Neural cell (in vitro differentiated cells): ENCODE data around the gene EPB41. TPM values are rescaled to one million over a fixed set of nuclear protein-coding genes. Genes with fewer than 3 reads are reported as not detected.

Experiments used
- H2AFZ ChIP-seq: fragments of 200-600, 300-800 bp; sonication (generic), shearing (Covaris generic); 2 replicates; pipeline ENCODE4 v1.6.0; 2014; ENCODE audit warnings: low read depth, mild to moderate bottlenecking, antibody characterized with exemption, low read length, moderate library complexity
- H3F3A ChIP-seq: fragments of 200-600 bp; shearing (Covaris generic); 2 replicates; pipeline ENCODE4 v1.6.1; 2016; ENCODE audit warnings: mild to moderate bottlenecking, moderate library complexity, mixed read lengths, antibody characterized with exemption, low read length; ENCODE audit not compliant: insufficient read depth, poor library complexity, severe bottlenecking
- H3K27ac ChIP-seq: fragments of 200-600, 300-800 bp; sonication (generic), shearing (Covaris generic); 2 replicates; pipeline ENCODE4 v1.5.1; 2014; ENCODE audit warnings: mild to moderate bottlenecking, low read length, moderate library complexity
- H3K27me3 ChIP-seq: fragments of 300-800, 200-600 bp; sonication (generic), shearing (Covaris generic); 2 replicates; pipeline ENCODE4 v1.6.0; 2014; ENCODE audit warnings: mild to moderate bottlenecking, low read depth, low read length, moderate library complexity; ENCODE audit not compliant: insufficient read depth
- H3K36me3 ChIP-seq: fragments of 300-800, 200-600 bp; sonication (generic), shearing (Covaris generic); 2 replicates; pipeline ENCODE4 v1.5.1; 2014; ENCODE audit warnings: mild to moderate bottlenecking, antibody characterized with exemption, low read length, moderate library complexity; ENCODE audit not compliant: insufficient read depth
- H3K4me2 ChIP-seq: fragments of 300-800, 200-600 bp; sonication (generic), shearing (Covaris generic); 2 replicates; pipeline ENCODE4 v1.6.0; 2014; ENCODE audit warnings: mild to moderate bottlenecking, low read length
- H3K4me3 ChIP-seq: fragments of 300-800, 200-600 bp; sonication (generic), shearing (Covaris generic); 2 replicates; pipeline ENCODE4 v1.5.1; 2014; ENCODE audit warnings: mild to moderate bottlenecking, low read length, moderate library complexity
- H3K79me2 ChIP-seq: fragments of 200-600 bp; shearing (Covaris generic); replicated peaks from 2 replicates; pipeline ENCODE4 v1.6.0; 2014; ENCODE audit warnings: mild to moderate bottlenecking, low read length, moderate library complexity; ENCODE audit not compliant: insufficient read depth
- H3K9ac ChIP-seq: fragments of 300-800, 200-600 bp; sonication (generic), shearing (Covaris generic); 2 replicates; pipeline ENCODE4 v1.6.1; 2016; ENCODE audit warnings: mild to moderate bottlenecking, low read length, mixed read lengths
- H3K9me2 ChIP-seq: fragments of 200-600 bp; shearing (Covaris generic); 2 replicates; pipeline ENCODE4 v1.6.1; 2016; ENCODE audit warnings: mild to moderate bottlenecking, low read length, mixed read lengths; ENCODE audit not compliant: insufficient read depth
- H3K9me3 ChIP-seq: fragments of 200-600, 300-800 bp; sonication (generic), shearing (Covaris generic); 2 replicates; pipeline ENCODE4 v1.6.1; 2016; ENCODE audit warnings: mild to moderate bottlenecking, mixed run types, low read length, moderate library complexity, mixed read lengths
- H4K20me1 ChIP-seq: fragments of 200-600 bp; shearing (Covaris generic); 2 replicates; pipeline ENCODE4 v1.6.1; 2016; ENCODE audit warnings: mild to moderate bottlenecking, mixed run types; ENCODE audit not compliant: insufficient read depth
- CTCF ChIP-seq: fragments of 450-650 bp; IDR thresholded peaks from 2 replicates; pipeline ENCODE4 v1.5.1; 2014; ENCODE audit warnings: antibody characterized with exemption, mild to moderate bottlenecking, moderate library complexity; ENCODE audit not compliant: poor library complexity, severe bottlenecking
- EP300 ChIP-seq: fragments of 450-650 bp; conservative IDR thresholded peaks from 2 replicates; pipeline ENCODE4 v1.6.1; 2014; ENCODE audit warnings: antibody characterized with exemption, mild to moderate bottlenecking, moderate library complexity; ENCODE audit not compliant: poor library complexity, severe bottlenecking
- EZH2 ChIP-seq: fragments of 200-600, 300-800 bp; shearing (Covaris generic), sonication (generic); IDR thresholded peaks from 2 replicates; pipeline ENCODE4 v1.6.1; 2014; ENCODE audit warnings: antibody characterized with exemption, low read length, borderline replicate concordance, mild to moderate bottlenecking; ENCODE audit not compliant: insufficient read depth, poor library complexity, severe bottlenecking
- MXI1 ChIP-seq: fragments of 450-650 bp; conservative IDR thresholded peaks from 2 replicates; pipeline ENCODE4 v1.6.1; 2014; ENCODE audit warnings: antibody characterized with exemption, mild to moderate bottlenecking; ENCODE audit not compliant: poor library complexity, severe bottlenecking
- POLR2AphosphoS5 ChIP-seq: IDR thresholded peaks from 2 replicates; pipeline ENCODE4 v1.6.1; 2012
- RAD21 ChIP-seq: fragments of 450-650 bp; conservative IDR thresholded peaks from 2 replicates; pipeline ENCODE4 v1.6.1; 2014; ENCODE audit warnings: antibody characterized with exemption, mild to moderate bottlenecking, moderate library complexity
- REST ChIP-seq: IDR thresholded peaks from 2 replicates; pipeline ENCODE4 v1.6.1; 2012; ENCODE audit warnings: borderline replicate concordance
- SMC3 ChIP-seq: fragments of 450-650 bp; conservative IDR thresholded peaks from 2 replicates; pipeline ENCODE4 v1.6.1; 2014; ENCODE audit warnings: antibody characterized with exemption, mild to moderate bottlenecking, moderate library complexity; ENCODE audit not compliant: poor library complexity
- TAF1 ChIP-seq: IDR thresholded peaks from 2 replicates; pipeline ENCODE4 v1.6.1; 2012; ENCODE audit warnings: low read depth
- polyA plus RNA-seq: library from polyadenylated mRNA; depleted of rRNA; stranded (reverse); fragments of >200 nt; gene quantifications from 2 replicates; pipeline ENCODE4 v1.2.3, GENCODE V29; 2014

EPB41 gene
- polyA plus RNA-seq, 1 donor from 2014 or later: 62.0 TPM

DNA sequence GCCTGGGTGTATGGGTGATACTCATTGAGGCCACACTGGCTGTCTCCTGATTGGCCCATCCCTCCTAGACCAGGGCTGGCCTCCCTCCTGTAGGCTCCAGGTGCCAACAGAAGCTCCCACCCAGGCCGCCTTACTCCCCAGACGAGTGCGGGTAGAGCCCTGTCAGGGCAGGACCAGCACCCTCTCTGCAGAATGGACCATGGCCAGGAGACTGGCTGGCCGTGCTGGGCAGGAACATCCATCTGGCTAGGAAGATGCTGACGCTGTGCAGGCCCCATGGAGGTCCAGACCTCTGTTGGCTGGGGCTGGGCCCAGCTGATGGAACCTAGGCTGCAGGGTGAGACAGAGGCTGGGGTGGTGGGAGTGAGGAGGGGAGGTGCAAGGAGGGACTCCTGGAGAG is 25.0 kb upstream of the EPB41 start:
- Histone ChIP-seq H3K27me3 (peaks cover 23% of the 10 kb centered on the region), H4K20me1 (no peaks in the 10 kb centered on the region), H3F3A (peaks cover 4% of the 10 kb centered on the region), H3K27ac (no peak overlapping the region), H2AFZ (no peak overlapping the region), H3K79me2 (no peaks in the 10 kb centered on the region), H3K9ac (no peak overlapping the region), H3K4me2 (no peak overlapping the region), H3K9me2 (no peaks in the 10 kb centered on the region), H3K4me3 (no peak overlapping the region), H3K36me3 (no peaks in the 10 kb centered on the region), H3K9me3 (no peaks in the 10 kb centered on the region)
- TF ChIP-seq EP300: no peak
- no peak for TF ChIP-seq POLR2AphosphoS5
- TF ChIP-seq SMC3: no peak
- TF ChIP-seq RAD21: no peak
- no peak for TF ChIP-seq CTCF
- TF ChIP-seq TAF1: no peak
- no peak for TF ChIP-seq MXI1
- no peak for TF ChIP-seq EZH2
- TF ChIP-seq REST: no peak

DNA sequence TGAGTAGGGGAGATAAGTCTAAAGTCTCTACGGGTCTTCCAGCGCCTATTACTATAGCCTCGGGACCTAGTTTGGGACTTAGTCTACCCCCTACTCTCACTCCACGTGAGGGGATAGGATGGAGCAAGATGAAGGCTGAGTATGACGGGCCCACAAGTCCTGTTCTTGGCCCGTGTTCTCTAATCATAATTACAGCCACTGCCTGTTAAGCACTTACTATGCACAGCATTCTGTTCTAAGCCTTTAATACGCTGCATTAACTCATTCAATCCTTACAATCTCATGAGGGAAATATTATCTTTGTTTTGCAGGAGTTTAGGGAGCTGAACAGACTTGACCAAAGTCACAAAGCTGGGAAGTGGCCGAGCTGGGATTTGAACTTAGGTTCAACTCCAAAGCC is 23.9 kb upstream of the EPB41 start:
- no peak for TF ChIP-seq CTCF
- no peak for TF ChIP-seq SMC3
- no peak for TF ChIP-seq EP300
- TF ChIP-seq RAD21: no peak
- TF ChIP-seq EZH2: no peak
- TF ChIP-seq REST: no peak
- no peak for TF ChIP-seq POLR2AphosphoS5
- no peak for TF ChIP-seq TAF1
- no peak for TF ChIP-seq MXI1
- Histone ChIP-seq H3K79me2 (no peaks in the 10 kb centered on the region), H4K20me1 (no peaks in the 10 kb centered on the region), H3K9me3 (no peaks in the 10 kb centered on the region), H2AFZ (no peak overlapping the region), H3F3A (peaks cover 4% of the 10 kb centered on the region), H3K9me2 (no peaks in the 10 kb centered on the region), H3K36me3 (no peaks in the 10 kb centered on the region), H3K4me2 (no peak overlapping the region), H3K9ac (no peak overlapping the region), H3K27me3 (peaks cover 23% of the 10 kb centered on the region), H3K4me3 (no peak overlapping the region), H3K27ac (no peak overlapping the region)
